CD4-positive, alpha-beta T cell treated with Interleukin-21 for 1 hour (primary cell): ENCODE measurements around the gene ADCY3.
A peak's percentile ranks its signal among the peaks of the same experiment; 100 is the strongest.

Experiments used
- DNase-seq: peaks from one replicate; pipeline ENCODE4 v3.0.0-alpha.2; 2020

The ADCY3 gene

GRCh38 chr2:24899361-24899910 is 20.6 kb downstream of the ADCY3 start:
- no peak for DNase-seq

- no peak for DNase-seq
These were observed 21.6 kb downstream of the ADCY3 start for GRCh38 chr2:24898122-24899109.

DNA sequence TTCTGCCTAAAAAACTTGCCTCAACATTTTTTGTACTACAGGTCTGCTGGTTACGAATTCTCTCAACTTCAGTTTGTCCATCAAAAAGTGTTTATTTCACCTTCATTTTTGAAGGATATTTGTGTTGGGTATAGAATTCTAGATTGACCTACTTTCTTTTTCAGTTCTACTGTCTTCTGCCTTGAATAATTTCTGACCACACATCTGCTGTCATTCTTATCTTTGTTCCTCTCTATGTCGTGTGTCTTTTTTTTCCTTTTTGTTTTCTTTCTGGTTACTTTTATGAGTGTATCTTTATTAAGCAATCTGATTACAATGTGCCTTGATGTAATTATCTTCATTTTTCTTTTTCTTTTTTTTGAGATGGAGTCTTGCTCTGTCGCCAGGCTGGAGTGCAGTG is 25.3 kb downstream of the ADCY3 start:
- DNase-seq: no peak

DNA sequence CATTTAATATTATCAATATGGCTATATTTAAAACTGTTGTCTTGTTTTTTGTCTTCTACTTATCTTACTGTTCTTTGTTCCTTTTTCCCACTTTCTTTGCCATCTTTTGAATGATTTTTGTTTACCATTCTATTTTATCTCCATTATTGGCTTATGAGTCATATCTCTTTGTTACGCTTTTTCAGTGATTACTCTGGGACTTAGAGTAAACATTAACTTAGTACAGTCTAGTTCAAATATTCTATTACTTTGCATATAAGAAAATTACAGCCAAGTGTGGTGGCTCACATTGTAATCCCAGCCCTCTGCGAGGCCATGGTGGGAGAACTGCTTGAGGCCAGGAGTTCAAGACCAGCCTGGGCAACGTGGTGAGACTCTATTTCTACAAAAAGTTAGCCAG is 26.1 kb downstream of the ADCY3 start:
- DNase-seq: no peak

- DNase-seq: no peak
These were observed 27.1 kb downstream of the ADCY3 start for GRCh38 chr2:24892928-24893327.

GRCh38 chr2:24891201-24891600 is 28.8 kb downstream of the ADCY3 start:
- no peak for DNase-seq

DNA sequence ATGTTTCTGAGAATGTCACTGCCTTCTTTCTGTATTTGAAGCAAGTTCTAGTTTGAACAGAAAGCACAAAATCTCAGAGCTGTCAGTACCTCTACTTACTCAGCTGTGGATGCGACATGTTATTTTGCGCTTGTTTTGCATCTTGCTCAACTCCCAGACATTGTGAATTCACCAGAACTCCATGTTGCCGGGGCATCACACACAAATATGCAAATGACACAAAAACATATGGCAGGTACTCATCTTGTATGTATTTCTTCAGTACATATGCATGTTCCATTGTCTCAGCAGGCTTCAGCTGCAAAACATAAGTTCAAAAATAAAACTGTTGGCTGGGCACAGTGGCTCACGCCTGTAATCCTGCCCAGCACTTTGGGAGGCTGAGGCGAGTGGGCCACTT is 30.8 kb downstream of the ADCY3 start:
- no peak for DNase-seq

GRCh38 chr2:24888177-24888576 is 31.9 kb downstream of the ADCY3 start:
- DNase-seq: no peak

GRCh38 chr2:24887307-24887874 is 32.6 kb downstream of the ADCY3 start:
- no peak for DNase-seq

- DNase-seq: peak; percentile 6
These were observed 33.2 kb downstream of the ADCY3 start for GRCh38 chr2:24886691-24887304.

DNA sequence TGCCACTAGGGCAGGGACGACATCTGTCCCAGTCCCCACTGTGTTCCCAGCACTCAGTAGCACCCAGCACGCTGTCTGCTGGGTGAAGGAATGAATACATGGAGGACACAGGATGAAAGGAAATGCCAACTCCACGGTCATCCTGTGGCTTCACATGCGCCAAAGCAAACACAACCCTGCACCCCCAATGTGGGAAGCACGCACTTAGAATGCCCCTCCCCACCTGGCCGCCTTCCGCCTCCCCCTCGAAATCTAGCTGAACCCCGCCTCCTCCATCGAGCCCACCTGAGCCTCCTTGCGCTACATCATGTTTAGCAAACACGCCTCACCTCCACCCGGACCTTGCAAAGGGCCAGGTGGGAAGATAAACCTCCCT is 33.9 kb downstream of the ADCY3 start:
- DNase-seq: no peak

DNA sequence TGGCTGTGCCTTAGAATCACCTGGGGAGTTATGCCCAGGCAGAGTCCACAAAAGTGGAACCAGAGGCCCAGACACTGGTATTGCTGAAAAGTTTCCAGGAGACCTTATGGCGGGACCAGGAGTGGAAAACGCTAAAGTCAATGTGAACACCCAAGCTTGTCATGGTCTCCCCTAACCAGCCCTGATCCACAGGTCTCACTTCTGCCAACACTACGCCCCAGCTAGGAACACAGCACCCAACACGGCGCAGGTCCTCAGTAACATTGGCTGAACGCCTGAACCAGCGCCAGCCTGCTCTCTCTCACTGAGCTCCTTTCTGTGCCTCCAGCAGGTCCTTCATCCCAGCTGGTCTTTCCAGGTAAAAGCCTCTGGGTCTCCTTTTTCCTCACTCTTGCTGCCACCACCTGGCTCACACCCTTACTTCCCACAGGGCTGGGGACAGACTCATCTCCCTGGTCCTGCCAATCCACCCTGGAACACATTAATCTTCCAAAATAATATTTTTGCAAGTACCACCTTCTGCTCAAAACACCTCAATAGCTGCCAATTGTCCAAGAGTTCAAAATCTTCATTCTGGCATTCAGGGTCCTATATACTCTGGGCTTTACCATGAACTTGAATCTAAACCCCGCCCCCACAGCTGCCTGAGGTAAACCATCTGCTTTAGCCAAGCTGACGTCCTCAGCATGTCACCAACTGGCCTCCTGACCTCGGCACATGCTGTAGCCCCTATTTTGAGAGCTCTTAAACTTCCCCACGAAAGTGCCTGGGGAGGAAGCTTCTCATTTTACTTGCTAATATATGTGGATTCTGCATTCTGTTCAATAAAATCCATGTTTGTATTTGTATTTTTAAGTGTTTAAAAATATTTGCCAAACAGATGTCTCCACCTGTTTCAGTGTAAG is 34.6 kb downstream of the ADCY3 start:
- no peak for DNase-seq

GRCh38 chr2:24883946-24884345 is 36.1 kb downstream of the ADCY3 start:
- no peak for DNase-seq

DNA sequence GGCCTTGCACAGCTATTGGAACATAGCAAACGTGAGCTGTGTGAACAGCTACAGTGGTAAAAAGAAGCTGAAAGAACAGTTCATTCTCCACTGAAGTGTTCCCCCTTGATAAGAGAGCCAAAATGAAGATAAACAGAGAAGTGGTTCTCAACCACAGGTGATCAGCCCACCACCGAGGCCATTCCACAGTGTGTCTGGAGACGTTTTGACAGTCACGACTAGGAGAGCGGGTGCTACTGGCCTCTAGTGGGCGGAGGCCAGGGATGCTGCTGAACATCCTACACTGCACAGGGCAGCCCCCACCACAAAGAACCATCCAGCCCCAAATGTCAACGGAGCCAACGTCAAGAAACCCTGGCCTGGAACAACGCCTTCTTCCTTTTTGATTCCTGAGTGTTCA is 38.4 kb downstream of the ADCY3 start:
- DNase-seq: no peak

- no peak for DNase-seq
These were observed 38.9 kb downstream of the ADCY3 start for GRCh38 chr2:24881158-24881557.

DNA sequence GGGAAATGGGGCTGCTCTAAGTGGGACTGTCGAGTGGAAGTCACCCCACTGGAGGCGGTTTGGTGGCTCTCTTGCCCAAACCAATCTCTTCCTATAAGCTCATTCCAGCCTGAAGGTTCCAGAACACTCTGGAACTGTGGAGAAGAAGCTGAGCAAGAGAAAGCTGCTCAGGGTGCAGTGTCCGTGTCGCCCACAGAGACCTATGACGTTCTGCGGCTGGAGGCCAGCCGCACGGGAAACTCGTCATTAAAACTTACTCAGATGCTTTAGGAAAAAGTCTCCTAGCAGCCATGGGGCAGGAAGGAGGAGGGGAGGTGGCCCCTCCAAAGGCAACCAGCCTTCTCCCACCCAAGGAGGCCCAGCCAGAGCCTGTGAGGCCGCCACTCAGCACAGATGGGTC is 41.7 kb downstream of the ADCY3 start:
- DNase-seq: no peak

- no peak for DNase-seq
These were observed 42.4 kb downstream of the ADCY3 start for GRCh38 chr2:24877646-24878045.

- DNase-seq: no peak
These were observed 43.0 kb downstream of the ADCY3 start for GRCh38 chr2:24877067-24877466.

GRCh38 chr2:24875901-24876300 is 44.1 kb downstream of the ADCY3 start:
- DNase-seq: no peak

DNA sequence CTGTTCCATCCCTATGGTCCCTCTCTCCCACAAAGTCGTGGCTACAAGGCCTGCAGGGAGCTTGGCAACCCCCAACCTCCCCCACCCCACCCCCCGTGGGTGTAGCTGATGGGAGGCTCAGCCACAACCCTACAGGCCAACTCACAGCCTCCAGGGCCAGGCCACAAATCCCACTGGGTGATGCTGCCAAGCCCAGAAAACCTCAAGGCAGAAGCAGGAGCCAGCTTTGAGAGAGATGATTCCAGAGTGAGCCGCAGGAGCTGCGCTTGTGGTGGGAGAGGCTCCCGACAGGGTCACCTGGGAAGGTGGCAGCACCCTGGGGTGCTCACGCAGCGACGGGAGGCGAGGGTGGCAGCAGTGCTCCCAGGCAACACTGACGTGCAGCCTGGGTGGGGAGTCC is 44.8 kb downstream of the ADCY3 start:
- no peak for DNase-seq

- DNase-seq: no peak
These were observed 46.0 kb downstream of the ADCY3 start for GRCh38 chr2:24874035-24874434.

DNA sequence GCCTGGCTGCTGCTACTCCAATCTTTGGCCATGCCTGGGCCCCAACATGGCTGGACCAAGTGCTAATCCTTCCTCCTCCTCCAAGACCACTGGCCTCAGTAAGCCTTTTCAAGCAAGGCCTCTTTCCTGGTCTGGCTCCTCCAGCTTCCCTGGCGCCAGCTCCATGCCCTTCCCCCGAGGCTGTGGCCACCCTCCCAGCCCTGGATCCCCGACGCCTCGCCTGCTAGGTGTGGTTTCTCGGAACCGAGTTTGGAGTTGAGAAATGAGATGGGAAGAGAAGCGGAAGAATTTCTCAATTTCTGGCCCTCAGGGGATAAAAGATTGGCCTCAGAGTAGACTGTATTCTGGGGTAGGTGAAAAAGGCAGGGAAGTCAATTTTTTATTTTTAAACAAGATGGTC is 46.4 kb downstream of the ADCY3 start:
- DNase-seq: no peak
